HG03159 (cell line): ENCODE data around the gene CYTL1.
"Not testable (repeated sequence)": the region's sequence is repeated elsewhere in the genome, so short reads cannot be mapped to it uniquely, and the experiment has no call there.

Experiments
- ATAC-seq: cut with Tn5 transposase; IDR thresholded peaks from one replicate; pipeline ENCODE4 v1.9.1; 2021; ENCODE audit warnings: mild to moderate bottlenecking, moderate library complexity; ENCODE audit not compliant: unreplicated experiment

CYTL1 gene

DNA sequence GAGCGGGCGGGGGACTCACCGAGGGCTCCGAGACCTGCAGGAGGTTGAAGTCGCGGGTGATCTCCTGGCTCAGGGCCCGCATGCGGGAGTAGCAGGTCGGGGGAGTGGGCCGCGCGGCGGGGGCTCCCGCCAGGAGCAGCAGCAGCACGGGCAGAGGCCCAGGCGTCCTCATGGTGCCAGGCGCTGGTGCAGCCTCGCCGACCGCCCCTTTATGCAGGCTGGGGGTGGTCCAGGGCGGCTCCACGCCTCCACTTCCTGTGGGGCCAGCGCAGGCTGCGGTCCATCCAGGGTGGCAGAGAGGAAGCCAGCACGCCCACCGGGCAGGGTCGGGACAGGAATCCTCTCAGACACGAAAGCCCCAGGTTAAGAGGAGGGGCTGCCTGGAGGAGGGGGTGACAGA, at the start of gene CYTL1:
CYTL1 (minus strand) TSS at position 185 of the 400 bp plus-strand sequence; CDS start at position 172, 13 bp downstream.
- ATAC-seq: no peak

DNA sequence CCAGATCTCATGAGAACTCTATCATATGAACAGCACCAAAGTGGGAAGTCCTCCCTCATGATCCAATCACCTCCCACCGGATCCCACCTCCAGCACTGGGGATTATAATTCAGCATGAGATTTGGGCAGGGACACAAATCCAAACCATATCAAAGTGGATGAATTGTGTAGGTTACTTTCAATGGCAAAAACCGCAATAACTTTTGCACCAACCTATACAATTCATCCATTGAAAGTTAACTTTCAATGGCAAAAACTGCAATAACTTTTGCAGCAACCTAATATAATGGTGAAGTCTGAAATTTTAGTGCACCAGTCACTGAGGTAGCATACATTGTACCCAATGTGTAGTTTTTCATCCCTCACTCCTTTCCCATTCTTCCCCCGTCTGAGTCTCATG, 48.6 kb upstream of the CYTL1 start:
- ATAC-seq: no peak

DNA sequence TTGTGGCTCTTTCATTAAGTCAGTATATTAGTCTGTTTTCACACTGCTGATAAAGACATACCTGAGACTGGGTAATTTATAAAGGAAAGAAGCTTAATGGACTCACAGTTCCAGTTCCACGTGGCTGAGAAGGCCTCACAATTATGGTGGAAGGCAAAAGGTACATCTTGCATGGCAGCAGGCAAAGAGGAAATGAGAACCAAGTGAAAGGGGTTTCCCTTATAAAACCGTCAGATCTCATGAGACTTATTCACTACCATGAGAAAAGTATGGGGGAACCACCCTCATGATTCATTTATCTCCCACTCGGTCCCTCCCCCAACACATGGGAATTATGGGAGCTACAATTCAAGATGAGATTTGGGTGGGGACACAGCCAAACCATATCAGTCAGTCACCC, 47.7 kb upstream of the CYTL1 start:
- not testable (repeated sequence) for ATAC-seq

GRCh38 chr4:5066101-5066500, 46.8 kb upstream of the CYTL1 start:
- ATAC-seq: no peak

GRCh38 chr4:5055411-5055810, 36.2 kb upstream of the CYTL1 start:
- ATAC-seq: no peak

DNA sequence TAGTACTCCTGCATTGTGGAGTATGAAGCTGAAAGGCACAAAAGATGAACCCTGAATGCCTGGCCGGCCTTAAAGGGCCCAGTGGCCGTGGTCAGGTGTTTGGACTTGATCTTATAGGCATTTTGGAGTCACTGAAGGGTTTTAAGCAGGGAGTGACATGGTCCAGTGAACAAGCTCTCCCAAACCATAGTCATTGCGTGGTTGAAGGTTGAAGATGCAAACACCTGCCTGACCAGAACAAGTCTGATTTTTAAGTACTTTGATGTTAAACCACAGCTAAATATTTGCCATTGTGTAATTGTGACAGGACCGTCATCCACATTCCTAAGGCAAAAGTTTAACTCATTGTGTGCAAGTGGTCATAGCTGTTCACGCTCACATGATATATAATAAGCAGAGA, 35.3 kb upstream of the CYTL1 start:
- ATAC-seq: no peak

GRCh38 chr4:5052726-5053425, 33.6 kb upstream of the CYTL1 start:
- ATAC-seq: no peak

DNA sequence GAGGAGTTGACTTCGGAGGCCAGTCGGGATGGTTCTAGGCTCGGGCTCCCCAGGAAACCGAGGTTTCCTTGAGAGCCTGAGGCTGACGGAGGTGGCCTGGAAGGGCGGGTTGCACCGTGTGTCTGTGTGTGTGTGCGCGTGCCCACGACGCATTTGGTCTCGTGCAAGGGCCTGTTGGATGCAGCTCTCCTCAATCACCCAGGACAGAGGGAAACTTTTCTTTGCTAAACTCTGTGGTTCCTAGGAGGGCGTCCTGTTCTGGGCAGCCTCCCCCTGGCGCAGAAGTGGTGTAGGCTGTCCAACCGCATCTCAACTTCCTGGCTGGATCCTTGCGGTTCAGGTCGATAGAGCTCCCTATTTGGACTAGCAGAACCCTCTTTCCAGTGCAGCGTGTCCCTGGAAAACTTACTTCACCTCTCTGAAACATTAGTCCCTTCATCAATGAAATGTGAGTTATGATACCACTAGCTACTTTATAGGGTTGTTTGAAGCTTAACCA, 33.0 kb upstream of the CYTL1 start:
- ATAC-seq: no peak

DNA sequence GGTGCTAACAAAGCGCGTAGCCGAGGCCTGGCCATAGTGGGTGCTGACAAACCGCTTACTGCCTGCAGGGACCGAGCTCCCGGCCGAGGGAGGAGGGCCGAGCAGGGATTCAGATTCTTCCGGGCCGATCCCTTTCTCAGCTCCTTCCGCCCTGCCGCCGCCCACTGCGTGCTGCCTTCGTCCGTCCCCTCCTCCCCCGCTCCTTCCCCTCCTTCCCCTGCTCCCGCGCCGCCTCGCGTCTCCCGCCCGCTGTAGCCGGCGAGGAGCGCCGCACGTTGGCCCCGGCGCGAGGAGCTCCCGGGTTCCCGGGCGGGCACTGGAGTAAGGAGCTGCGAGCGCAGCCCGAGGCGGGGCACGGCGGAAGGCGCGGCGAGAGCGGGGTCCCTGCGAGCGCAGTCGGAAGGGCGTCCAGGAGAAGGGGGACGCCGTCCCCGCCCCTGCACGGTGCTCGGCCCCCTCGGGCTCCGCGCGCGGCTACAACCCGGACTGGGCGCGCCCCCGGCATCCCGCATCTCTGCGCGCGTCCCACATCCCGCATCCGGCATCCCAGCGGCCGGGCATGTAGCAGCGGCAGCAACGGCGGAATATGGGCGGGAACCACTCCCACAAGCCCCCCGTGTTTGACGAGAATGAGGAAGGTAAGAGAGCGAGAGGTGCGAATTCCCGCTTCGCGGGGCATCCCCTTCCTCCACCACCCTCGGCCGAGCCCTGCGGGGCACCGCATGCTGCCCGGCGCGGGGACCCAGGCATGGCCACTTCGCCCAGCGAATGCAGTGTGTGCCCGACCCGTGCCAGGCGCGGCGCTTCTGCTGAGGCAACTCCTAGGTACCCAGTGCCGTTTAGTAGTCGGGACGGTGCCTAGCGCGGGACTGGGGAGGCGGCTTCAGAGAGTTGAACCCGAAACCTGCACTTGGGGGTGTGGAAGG, 32.3 kb upstream of the CYTL1 start, which contains the start of gene STK32B:
STK32B (plus strand) TSS at position 203 of the 926 bp plus-strand sequence.
- ATAC-seq: no peak

- no peak for ATAC-seq
Observed at GRCh38 chr4:5050520-5051277, 31.4 kb upstream of the CYTL1 start.

- no peak for ATAC-seq
Observed at GRCh38 chr4:5048721-5049120, 29.5 kb upstream of the CYTL1 start.

GRCh38 chr4:5045097-5045496, 25.8 kb upstream of the CYTL1 start:
- ATAC-seq: no peak

DNA sequence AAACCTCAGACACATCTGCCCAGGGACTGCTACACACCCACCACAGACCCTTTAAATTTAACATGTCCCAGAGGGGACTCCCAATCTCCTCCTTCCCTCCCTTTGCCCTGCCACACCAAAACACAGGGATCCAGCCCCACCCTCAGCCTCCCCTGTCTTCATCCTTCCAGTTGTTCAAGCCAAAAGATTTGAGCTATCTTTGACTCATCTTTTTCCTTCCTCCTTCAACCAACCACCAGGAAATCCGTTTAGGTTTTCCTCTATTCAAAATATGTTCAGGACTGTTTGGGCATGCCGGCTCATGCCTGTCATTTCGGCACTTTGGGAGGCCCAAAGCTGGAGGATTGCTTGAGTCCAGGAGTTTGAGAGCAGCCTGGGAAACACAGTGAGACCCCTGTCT, 25.1 kb upstream of the CYTL1 start:
- ATAC-seq: no peak

- no peak for ATAC-seq
Observed at GRCh38 chr4:5043579-5043978, 24.3 kb upstream of the CYTL1 start.

- ATAC-seq: no peak
Observed at GRCh38 chr4:5041699-5042098, 22.4 kb upstream of the CYTL1 start.

- ATAC-seq: no peak
Observed at GRCh38 chr4:5040856-5041620, 21.8 kb upstream of the CYTL1 start.

DNA sequence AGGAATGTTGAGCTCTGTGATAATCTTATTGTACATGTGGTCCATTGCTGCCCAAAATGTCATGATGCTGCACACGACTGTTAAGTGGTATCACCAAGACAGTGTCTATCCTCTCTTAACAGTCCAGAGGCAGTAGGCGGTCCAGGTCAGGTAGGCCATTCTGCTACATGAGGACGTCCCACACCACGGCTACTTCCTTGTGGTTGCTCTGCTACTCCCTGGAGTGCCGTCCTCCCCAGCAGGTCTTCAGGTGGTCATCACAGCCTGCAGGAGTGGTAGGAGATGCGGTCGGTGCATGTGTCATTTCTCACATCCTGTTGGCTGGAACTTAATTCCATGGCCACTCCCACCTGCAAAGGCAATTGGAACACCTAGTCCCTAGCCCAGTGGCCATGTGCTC, 20.5 kb upstream of the CYTL1 start:
- ATAC-seq: no peak

- ATAC-seq: no peak
Observed at GRCh38 chr4:5037553-5038551, 18.6 kb upstream of the CYTL1 start.

DNA sequence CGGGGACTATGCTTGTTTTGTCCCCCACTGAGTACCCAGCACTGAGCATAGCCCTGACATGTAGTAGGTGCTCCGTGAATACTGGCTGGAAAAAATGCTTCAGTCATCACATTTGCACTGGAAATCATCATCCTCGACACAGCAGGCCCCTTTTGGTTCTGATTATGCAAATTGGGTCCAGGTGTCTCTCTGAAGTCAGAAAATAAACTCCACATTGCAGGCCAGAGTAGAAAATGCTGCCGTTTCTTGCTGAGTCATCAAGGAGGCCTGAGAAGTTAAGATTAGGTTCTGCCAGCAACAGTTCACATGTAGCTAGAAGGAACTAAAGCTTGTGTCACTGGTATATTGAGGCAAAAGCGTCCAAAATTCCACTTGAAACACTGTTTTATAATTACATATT, 17.0 kb upstream of the CYTL1 start:
- ATAC-seq: no peak
